PFSK-1 (cell line): ENCODE data around the gene HTR1D.

Experiments used
- POLR2AphosphoS5 ChIP-seq: IDR thresholded peaks from 2 replicates; pipeline ENCODE4 v1.6.1; 2012; ENCODE audit warnings: low read depth, mild to moderate bottlenecking, control low read depth, low read length, moderate library complexity
- TAF1 ChIP-seq: IDR thresholded peaks from 2 replicates; pipeline ENCODE4 v1.6.1; 2012; ENCODE audit warnings: low read length, control low read depth, borderline replicate concordance; ENCODE audit not compliant: insufficient read depth

GRCh38 chr1:23178950-23179349 is 38.4 kb downstream of the HTR1D start:
- TF ChIP-seq POLR2AphosphoS5 (no peak), TAF1 (no peak)
